NCI-H82 treated with DMSO at 0.1 percent for 48 hours (cell line): ENCODE results near the gene PSMB4.
"Not testable (repeated sequence)": the region's sequence is repeated elsewhere in the genome, so short reads cannot be mapped to it uniquely, and the experiment has no call there.

Experiments used
- DNase-seq: peaks from one replicate; lab custom pipeline; 2025; ENCODE audit not compliant: unreplicated experiment; lab: John Stamatoyannopoulos, UW

Gene PSMB4

GRCh38 chr1:151399324-151400171 lies at the start of gene PSMB4:
PSMB4 (plus strand) TSS chr1:151399573; CDS start chr1:151399588, 15 bp downstream.
- peak; percentile 91 for DNase-seq

GRCh38 chr1:151350323-151350722 lies 49.0 kb upstream of the PSMB4 start:
- not testable (repeated sequence) for DNase-seq

- no peak for DNase-seq
Measured at GRCh38 chr1:151352021-151352718, 47.2 kb upstream of the PSMB4 start.

- DNase-seq, result no peak
Measured at GRCh38 chr1:151356696-151357095, 42.7 kb upstream of the PSMB4 start.

GRCh38 chr1:151361883-151362282 lies 37.5 kb upstream of the PSMB4 start:
- DNase-seq, result no peak

GRCh38 chr1:151362308-151363155 lies 36.8 kb upstream of the PSMB4 start:
- no peak for DNase-seq

- DNase-seq, result no peak
Measured at GRCh38 chr1:151364996-151365395, 34.4 kb upstream of the PSMB4 start.

- DNase-seq, result no peak
Measured at GRCh38 chr1:151367658-151368392, 31.5 kb upstream of the PSMB4 start.

GRCh38 chr1:151368393-151369301 lies 30.7 kb upstream of the PSMB4 start:
- DNase-seq, result no peak

- DNase-seq, result no peak
Measured at GRCh38 chr1:151369302-151369610, 30.1 kb upstream of the PSMB4 start.

GRCh38 chr1:151369621-151370048 lies 29.7 kb upstream of the PSMB4 start:
- no peak for DNase-seq

GRCh38 chr1:151370211-151370911 lies 29.0 kb upstream of the PSMB4 start:
- no peak for DNase-seq

- peak; percentile 49 for DNase-seq
Measured at GRCh38 chr1:151371370-151372057, 27.9 kb upstream of the PSMB4 start.

GRCh38 chr1:151372058-151372934 lies 27.1 kb upstream of the PSMB4 start, which contains the start of gene SELENBP1:
SELENBP1 (minus strand) TSS chr1:151372705; CDS start chr1:151372641, 64 bp downstream.
- DNase-seq, result no peak

- no peak for DNase-seq
Measured at GRCh38 chr1:151373196-151373595, 26.2 kb upstream of the PSMB4 start.

GRCh38 chr1:151377150-151377884 lies 22.1 kb upstream of the PSMB4 start:
- DNase-seq, result no peak

GRCh38 chr1:151384584-151384983 lies 14.8 kb upstream of the PSMB4 start:
- DNase-seq, result no peak
